GM12874 (cell line): Measurements from ENCODE around the gene DARS1.

ENCODE experiments used
- CTCF ChIP-seq: IDR thresholded peaks from 2 replicates; pipeline ENCODE4 v1.5.1; 2011; ENCODE audit warnings: low read depth, mild to moderate bottlenecking, control low read depth, low read length, moderate library complexity; ENCODE audit not compliant: insufficient read depth

Gene DARS1

GRCh38 chr2:135913727-135914365, 71.6 kb downstream of the DARS1 start:
- TF ChIP-seq CTCF, result peak; percentile 50; the same call in 1 of the 2 replicates

GRCh38 chr2:135909976-135910375, 75.5 kb downstream of the DARS1 start:
- TF ChIP-seq CTCF, result no peak

- no peak for TF ChIP-seq CTCF
Observed at GRCh38 chr2:135905679-135906078, 79.7 kb downstream of the DARS1 start.

GRCh38 chr2:135904341-135904989, 81.0 kb downstream of the DARS1 start:
- no peak for TF ChIP-seq CTCF

- no peak for TF ChIP-seq CTCF
Observed at GRCh38 chr2:135903650-135904049, 81.8 kb downstream of the DARS1 start.

- no peak for TF ChIP-seq CTCF
Observed at GRCh38 chr2:135899567-135899966, 85.9 kb downstream of the DARS1 start.

- TF ChIP-seq CTCF, result no peak
Observed at GRCh38 chr2:135898234-135898786, 87.1 kb downstream of the DARS1 start.
